GM21737 (cell line): ENCODE measurements around the gene CMTM3.
"Not testable (repeated sequence)": the region's sequence is repeated elsewhere in the genome, so short reads cannot be mapped to it uniquely, and the experiment has no call there.

Source experiments
- ATAC-seq: cut with Tn5 transposase; IDR thresholded peaks from one replicate; pipeline ENCODE4 v1.9.1; 2021; ENCODE audit warnings: mild to moderate bottlenecking, moderate library complexity; ENCODE audit not compliant: unreplicated experiment

The CMTM3 gene

GRCh38 chr16:66604376-66605176, at the start of gene CMTM3:
TSS of gene CMTM3 (plus strand) at chr16:66604704. CDS start at chr16:66604806, 102 bp downstream.
- no peak for ATAC-seq

DNA sequence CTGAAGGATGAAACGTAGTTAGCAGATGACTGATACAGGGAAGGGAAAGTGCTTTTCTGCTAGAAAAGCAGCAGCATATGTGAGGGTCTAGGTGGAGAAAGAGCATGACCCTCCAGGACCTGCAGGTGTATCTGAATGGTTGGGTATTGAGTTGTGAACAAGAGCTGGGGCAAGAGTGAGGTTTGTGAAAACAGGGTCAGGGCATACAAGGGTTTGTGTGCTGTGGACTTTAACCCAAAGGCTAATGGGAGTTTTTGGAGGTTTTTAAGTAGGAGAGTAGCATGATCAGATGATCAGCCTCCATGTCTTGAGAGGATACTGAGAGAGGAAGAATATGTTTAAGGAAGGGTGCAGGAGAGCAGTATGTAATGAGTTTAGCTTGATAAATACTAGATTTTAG, 44.4 kb upstream of the CMTM3 start:
- ATAC-seq, result no peak

GRCh38 chr16:66561381-66562080, 43.0 kb upstream of the CMTM3 start:
- ATAC-seq, result no peak

DNA sequence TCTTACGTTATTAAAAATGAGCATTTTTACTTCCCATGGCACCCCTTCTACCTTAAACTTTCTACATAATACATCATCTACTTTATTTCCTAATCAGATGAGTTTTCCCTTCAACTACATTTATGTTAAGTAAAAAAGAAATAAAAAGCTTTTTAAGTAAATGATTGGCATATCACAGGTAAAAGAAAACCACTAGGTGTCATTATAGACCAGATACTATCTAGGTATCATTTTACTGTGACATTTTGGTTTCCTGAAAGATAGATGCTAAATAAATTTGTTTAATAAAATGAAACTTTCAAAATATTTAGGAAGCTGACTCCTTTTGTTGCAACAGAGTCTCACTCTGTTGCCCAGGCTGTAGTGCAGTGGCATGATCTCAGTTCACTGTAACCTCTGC, 42.1 kb upstream of the CMTM3 start:
- ATAC-seq, result no peak

DNA sequence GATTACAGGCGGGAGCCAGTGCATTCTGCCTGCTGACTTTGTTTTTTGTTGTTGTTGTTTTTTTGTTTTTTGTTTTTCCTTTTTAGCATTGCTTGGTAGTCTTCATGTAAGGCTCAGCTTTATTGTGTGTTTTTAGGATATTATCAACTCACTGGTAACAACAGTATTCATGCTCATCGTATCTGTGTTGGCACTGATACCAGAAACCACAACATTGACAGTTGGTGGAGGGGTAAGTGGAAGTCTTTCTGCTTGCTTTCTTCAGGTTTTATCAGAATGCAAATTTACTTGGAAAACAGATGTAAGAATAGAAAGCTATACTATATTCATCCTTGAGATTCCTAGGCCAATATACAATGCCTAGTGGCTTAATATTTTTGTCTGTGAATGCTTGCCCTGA, 41.5 kb upstream of the CMTM3 start:
- ATAC-seq, result no peak

- no peak for ATAC-seq
Measured at GRCh38 chr16:66563574-66564334, 40.8 kb upstream of the CMTM3 start.

GRCh38 chr16:66566051-66566901, 38.2 kb upstream of the CMTM3 start, which contains the start of gene CMTM1:
TSS of gene CMTM1 (plus strand) at chr16:66566439. CDS start at chr16:66566514, 75 bp downstream.
- ATAC-seq, result no peak

- not testable (repeated sequence) for ATAC-seq
Measured at GRCh38 chr16:66567270-66567669, 37.2 kb upstream of the CMTM3 start.

- ATAC-seq, result no peak
Measured at GRCh38 chr16:66568355-66568754, 36.1 kb upstream of the CMTM3 start.

- ATAC-seq, result no peak
Measured at GRCh38 chr16:66569131-66569530, 35.4 kb upstream of the CMTM3 start.

DNA sequence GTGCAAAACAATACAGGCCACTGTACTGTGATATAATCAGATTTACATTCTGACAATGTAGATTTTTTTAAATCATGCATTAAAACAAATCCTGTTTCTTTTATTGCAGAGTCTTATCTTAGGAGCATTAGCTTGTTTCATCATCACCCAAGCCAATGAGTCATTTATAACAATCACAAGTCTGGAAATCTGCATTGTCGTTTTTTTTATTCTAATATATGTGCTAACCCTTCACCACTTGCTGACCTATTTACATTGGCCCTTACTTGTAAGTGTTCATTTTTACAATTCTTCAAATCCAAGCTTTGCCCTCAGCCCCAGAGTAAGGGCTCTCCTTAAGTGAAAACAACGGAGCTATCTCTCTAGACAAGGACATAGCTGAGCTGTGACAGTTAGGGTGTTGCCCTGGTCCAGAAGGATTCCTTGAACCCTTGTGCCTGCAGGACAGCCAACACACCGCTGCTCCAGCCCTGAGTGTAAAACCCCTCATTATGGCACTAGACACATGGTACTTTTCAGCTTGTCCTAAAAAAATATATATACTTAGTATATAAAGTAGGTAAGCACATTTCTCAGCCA, 34.6 kb upstream of the CMTM3 start:
- ATAC-seq, result no peak

GRCh38 chr16:66572356-66572755, 32.1 kb upstream of the CMTM3 start:
- ATAC-seq, result no peak

DNA sequence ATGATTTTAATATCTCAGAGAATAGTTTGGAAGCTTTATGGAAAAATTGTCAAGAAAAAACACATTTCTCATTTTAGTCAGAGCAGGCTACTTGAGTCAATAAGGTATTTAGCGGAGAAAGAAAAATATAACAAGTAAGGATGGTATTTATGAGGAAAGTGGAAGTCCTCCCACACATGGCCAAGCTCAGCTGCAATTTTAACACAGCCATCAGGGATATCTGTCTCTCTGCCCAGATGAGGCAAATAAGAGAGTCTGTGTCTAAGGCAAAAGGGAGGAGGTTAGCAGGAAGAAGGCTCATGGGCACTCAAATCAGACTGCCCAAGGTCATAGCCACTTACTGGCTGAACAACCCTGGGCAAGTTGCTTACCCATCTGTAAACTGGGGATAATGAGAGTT, 30.4 kb upstream of the CMTM3 start:
- ATAC-seq, result no peak

DNA sequence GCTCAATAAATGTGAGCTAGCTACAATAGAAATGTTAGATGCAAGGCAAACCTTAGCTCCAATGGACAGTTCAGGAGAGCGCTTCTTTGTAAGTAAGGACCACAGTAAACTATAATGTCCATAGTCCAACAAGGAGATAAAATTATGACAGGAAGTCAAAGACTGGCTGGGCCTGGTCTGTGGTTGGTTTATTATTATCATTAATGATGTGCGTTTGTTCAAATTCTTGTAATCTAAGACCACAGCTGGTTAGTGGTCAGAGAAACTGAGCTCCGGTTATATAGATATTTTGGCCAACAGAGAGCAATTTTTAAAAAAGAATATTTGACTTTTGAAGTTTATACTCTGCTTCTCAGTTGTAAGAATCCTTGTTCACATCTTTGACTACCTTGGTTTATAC, 30.0 kb upstream of the CMTM3 start:
- no peak for ATAC-seq

GRCh38 chr16:66575060-66575459, 29.4 kb upstream of the CMTM3 start:
- no peak for ATAC-seq

DNA sequence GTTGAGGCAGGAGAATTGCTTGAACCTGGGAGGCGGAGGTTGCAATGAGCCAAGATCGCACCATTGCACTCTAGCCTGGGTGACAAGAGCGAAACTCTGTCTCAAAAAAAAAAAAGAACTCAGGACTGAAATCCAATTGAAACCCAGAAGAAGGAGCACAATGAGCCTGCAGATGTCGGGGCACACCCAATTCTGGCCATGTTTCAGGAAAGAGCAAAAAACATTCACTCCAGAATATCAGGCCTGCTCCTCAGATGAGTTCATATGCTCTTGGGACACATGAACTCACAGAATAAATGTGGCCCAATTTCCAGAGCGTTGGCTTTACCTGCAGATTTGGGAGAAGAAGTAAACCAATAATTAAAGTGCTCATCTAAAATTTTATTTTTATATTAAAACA, 28.2 kb upstream of the CMTM3 start:
- ATAC-seq, result no peak

GRCh38 chr16:66578651-66579531, 25.6 kb upstream of the CMTM3 start, which contains the start of gene CMTM2:
TSS of gene CMTM2 (plus strand) at chr16:66579463. CDS start at chr16:66579608, 145 bp downstream.
- no peak for ATAC-seq

DNA sequence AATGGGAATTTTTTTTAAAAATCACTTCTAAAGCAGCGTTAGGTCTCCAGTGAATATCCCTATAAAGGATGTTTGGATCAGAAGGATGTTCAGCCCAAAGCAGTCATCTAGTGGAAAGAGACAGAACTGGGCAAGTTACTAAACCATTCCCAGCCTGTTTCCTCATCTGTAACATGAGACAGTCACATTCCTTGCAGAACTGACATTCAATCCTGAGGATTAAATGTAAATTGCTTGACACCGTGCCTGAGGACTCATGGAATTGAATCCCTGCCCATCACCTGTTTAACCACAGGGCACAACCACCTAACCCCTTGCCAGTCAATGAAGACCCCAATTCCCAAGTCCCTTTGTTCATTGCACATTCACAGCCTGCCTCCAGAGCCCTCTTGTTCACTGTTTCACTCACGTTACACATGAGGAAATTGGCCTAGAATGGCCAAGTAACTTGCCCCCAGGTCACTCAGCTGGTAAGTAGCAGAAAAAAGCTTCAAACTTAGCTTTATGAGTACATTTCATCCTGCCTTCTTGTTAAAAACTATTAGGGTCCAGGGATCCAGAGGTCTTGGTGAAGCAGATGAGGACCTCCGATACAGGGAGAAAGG, 23.8 kb upstream of the CMTM3 start:
- no peak for ATAC-seq
